KMS-11 (cell line): ENCODE measurements around the gene ATG13.

ENCODE experiments used
- H2AFZ ChIP-seq: fragments of 200-600 bp; sonication (generic); 2 replicates; pipeline ENCODE4 v1.6.1; 2016; ENCODE audit warnings: antibody characterized with exemption, mixed run types, low read depth
- H3K27ac ChIP-seq: fragments of 200-600 bp; sonication (generic); 2 replicates; pipeline ENCODE4 v1.6.1; 2016; ENCODE audit warnings: mild to moderate bottlenecking, mixed run types
- H3K27me3 ChIP-seq: fragments of 200-600 bp; sonication (generic); 2 replicates; pipeline ENCODE4 v1.6.1; 2017; ENCODE audit warnings: mild to moderate bottlenecking, low read depth, mixed run types, moderate library complexity; ENCODE audit not compliant: insufficient read depth
- H3K36me3 ChIP-seq: fragments of 200-600 bp; sonication (generic); 2 replicates; pipeline ENCODE4 v1.6.1; 2017; ENCODE audit warnings: mild to moderate bottlenecking, mixed run types; ENCODE audit not compliant: insufficient read depth
- H3K4me1 ChIP-seq: fragments of 200-600 bp; sonication (generic); 2 replicates; pipeline ENCODE4 v1.6.1; 2016; ENCODE audit warnings: mild to moderate bottlenecking, low read depth, mixed run types; ENCODE audit not compliant: poor library complexity, severe bottlenecking
- H3K4me2 ChIP-seq: fragments of 200-600 bp; sonication (generic); 2 replicates; pipeline ENCODE4 v1.7.0; 2016; ENCODE audit warnings: mild to moderate bottlenecking, mixed run types
- H3K4me3 ChIP-seq: fragments of 200-600 bp; sonication (generic); IDR thresholded peaks from 2 replicates; pipeline ENCODE4 v1.6.1; 2017; ENCODE audit warnings: low read depth, low read length, mixed read lengths; ENCODE audit not compliant: insufficient read depth
- H3K79me2 ChIP-seq: fragments of 200-600 bp; sonication (generic); 2 replicates; pipeline ENCODE4 v1.6.1; 2016; ENCODE audit warnings: low read depth, mixed run types; ENCODE audit not compliant: insufficient read depth
- H3K9ac ChIP-seq: fragments of 200-600 bp; sonication (generic); 2 replicates; pipeline ENCODE4 v1.6.1; 2016; ENCODE audit warnings: mild to moderate bottlenecking, mixed run types
- H4K20me1 ChIP-seq: fragments of 200-600 bp; sonication (generic); 2 replicates; pipeline ENCODE4 v1.6.1; 2016; ENCODE audit warnings: mild to moderate bottlenecking, mixed run types; ENCODE audit not compliant: insufficient read depth
- TF ChIP-seq, protein P1 (sequence below): fragments of 200-600 bp; sonication (generic); conservative IDR thresholded peaks from 2 replicates; pipeline ENCODE4 v1.6.1; 2017; ENCODE audit warnings: low read depth, mild to moderate bottlenecking, antibody characterized with exemption, low read length, moderate library complexity, mixed read lengths

ATG13 gene

DNA sequence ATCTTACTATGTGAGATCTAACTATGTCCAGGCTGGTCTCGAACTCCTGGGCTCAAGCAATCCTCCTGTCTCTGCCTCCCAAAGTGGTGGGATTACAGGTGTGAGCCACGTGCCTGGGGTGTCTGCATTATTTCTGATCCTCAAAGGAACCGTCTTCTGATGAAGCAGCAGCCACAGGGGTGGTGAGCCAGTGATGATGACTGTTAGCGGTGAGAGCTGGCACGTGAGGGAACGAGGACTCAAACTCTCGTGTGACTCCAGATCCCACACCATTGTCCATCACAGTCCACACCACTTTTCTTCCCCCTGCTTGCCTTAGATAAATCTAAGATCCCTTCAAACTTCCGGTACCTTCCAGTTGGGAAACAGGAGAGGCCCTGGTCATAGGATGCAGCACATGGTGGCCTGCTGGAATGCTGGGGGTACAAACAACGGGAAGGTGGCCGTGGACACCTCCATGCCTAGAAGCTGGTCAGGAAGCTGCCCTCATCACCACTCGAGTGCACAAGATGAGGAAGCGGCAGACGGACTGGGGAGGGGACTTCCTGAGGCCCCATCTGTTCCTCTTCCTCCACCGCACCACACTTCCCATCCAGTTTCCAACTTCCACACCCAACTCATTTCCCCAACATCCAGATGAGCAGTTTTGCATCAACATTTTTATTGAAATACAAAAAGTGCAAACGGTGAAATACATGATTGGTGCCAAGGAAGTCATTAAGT lies 59.2 kb downstream of the ATG13 start:
- Histone ChIP-seq H3K4me2 (no peak overlapping the region), H3K4me3 (no peak overlapping the region), H3K4me1 (peaks cover 22% of the 10 kb centered on the region), H2AFZ (no peak overlapping the region), H3K36me3 (no peaks in the 10 kb centered on the region), H3K27me3 (no peaks in the 10 kb centered on the region), H3K79me2 (no peaks in the 10 kb centered on the region), H4K20me1 (no peaks in the 10 kb centered on the region), H3K27ac (no peak overlapping the region), H3K9ac (no peak overlapping the region)
- TF ChIP-seq, protein P1, sequence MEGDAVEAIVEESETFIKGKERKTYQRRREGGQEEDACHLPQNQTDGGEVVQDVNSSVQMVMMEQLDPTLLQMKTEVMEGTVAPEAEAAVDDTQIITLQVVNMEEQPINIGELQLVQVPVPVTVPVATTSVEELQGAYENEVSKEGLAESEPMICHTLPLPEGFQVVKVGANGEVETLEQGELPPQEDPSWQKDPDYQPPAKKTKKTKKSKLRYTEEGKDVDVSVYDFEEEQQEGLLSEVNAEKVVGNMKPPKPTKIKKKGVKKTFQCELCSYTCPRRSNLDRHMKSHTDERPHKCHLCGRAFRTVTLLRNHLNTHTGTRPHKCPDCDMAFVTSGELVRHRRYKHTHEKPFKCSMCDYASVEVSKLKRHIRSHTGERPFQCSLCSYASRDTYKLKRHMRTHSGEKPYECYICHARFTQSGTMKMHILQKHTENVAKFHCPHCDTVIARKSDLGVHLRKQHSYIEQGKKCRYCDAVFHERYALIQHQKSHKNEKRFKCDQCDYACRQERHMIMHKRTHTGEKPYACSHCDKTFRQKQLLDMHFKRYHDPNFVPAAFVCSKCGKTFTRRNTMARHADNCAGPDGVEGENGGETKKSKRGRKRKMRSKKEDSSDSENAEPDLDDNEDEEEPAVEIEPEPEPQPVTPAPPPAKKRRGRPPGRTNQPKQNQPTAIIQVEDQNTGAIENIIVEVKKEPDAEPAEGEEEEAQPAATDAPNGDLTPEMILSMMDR: no peak

DNA sequence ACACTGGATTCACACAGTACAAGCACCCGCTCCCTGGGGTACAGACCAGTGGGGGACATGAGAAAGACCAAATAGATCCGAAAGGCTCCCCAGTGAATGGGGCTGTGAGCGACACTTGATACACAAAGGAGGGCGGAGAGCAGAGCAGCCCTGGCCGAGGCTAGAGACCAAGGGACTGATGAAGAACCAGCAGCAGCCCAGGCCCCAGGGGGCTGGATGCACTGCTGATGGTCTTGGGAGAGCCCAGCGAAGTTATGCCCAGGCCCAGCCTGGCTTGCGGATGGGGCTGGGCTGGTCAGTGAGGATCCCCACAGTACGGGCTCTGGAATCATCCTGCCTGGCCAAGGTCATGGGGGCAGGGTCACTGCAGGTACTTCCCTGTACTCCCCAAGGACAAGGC lies 59.8 kb downstream of the ATG13 start:
- no peaks in the 10 kb centered on the region for H3K79me2 ChIP-seq
- H3K4me1 ChIP-seq: peaks cover 16% of the 10 kb centered on the region
- H4K20me1 ChIP-seq: no peaks in the 10 kb centered on the region
- H3K4me2 ChIP-seq: no peak overlapping the region
- H3K36me3 ChIP-seq: no peaks in the 10 kb centered on the region
- H3K9ac ChIP-seq: no peak overlapping the region
- no peak overlapping the region for H2AFZ ChIP-seq
- TF ChIP-seq, protein P1: no peak
- H3K4me3 ChIP-seq: no peak overlapping the region
- no peaks in the 10 kb centered on the region for H3K27me3 ChIP-seq
- no peak overlapping the region for H3K27ac ChIP-seq

DNA sequence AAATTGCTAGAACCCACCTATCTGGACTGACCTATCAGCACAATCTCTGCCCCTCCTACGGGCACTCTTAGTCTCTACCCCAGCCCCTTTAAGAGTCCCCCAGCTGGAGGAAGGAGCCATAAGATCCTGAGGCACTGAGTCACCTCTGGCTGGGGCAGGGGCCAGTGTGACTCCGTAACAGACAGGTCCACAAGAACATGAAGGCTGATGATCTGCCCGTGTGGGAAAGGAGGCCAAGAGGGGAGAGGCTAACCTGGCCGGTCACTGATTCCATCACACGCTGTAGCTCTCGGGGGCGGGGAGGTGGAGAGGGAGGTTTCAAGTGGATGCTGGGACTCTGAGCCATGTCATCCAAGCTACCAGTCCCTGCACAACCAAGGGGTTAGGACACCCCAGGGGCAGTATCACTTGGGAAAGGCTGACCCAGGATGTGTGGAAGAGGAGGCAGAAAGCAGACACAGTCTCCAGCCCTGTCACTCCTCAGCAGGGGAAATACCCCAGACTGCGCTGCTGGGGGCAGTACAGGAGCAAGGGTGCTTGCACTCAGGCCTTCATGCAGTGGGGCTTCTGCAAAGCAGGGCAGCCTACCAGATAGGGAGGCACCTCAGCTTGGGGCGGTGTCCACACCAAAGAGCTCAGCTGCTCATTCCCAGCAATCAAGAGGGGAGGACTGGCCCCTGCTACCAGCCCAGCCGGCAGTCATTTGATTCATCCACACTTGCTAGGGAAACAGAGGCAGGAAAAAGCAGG lies 60.8 kb downstream of the ATG13 start:
- Histone ChIP-seq H3K4me1 (peaks cover 12% of the 10 kb centered on the region), H3K4me3 (no peak overlapping the region), H3K27me3 (no peaks in the 10 kb centered on the region), H2AFZ (no peak overlapping the region), H3K27ac (no peak overlapping the region), H3K79me2 (no peaks in the 10 kb centered on the region), H3K9ac (no peak overlapping the region), H3K4me2 (no peak overlapping the region), H3K36me3 (no peaks in the 10 kb centered on the region), H4K20me1 (no peaks in the 10 kb centered on the region)
- TF ChIP-seq, protein P1: no peak

DNA sequence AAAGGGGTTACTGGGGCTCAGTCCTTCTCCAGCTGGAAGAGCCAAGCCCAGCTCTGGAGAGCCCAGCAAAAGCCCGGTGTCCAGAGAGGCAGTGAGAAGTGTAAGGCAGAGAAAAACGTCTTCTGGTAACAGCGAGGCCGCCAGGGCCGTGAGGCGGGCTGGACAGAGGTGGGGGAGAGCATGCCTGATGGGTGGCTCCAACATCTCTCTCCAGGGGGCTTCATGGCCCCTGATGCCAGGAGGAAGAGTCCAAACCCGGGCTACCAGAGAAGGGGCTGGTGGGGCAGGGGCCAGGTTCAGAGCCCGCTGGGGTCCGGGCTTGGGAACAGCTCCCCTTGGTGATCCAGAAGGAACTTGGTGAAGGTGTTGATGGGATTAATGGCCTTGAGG lies 61.4 kb downstream of the ATG13 start:
- Histone ChIP-seq H3K27ac (no peak overlapping the region), H3K4me3 (no peak overlapping the region), H4K20me1 (no peaks in the 10 kb centered on the region), H3K36me3 (no peaks in the 10 kb centered on the region), H3K9ac (no peak overlapping the region), H2AFZ (no peak overlapping the region), H3K4me2 (no peak overlapping the region), H3K79me2 (no peaks in the 10 kb centered on the region), H3K27me3 (no peaks in the 10 kb centered on the region), H3K4me1 (peaks cover 12% of the 10 kb centered on the region)
- TF ChIP-seq, protein P1: no peak
